ENCODE results near the gene INSL3. TPM values are rescaled to one million over a fixed set of nuclear protein-coding genes. Genes with fewer than 3 reads are reported as not detected.

Gene INSL3
- total and polyA plus RNA-seq, 4 donors: 1.5 TPM; not detected in 3

GRCh38 chr19:17866964-17867486 is 45.7 kb upstream of the INSL3 start:
- ATAC-seq (ENCODE audit: insufficient read depth, low FRiP score) (no peak), DNase-seq (no peak)
- H3K4me1 ChIP-seq (ENCODE audit: control insufficient read depth in 5 of 5, insufficient read depth in 5 of 5, low read length in 5 of 5): no peaks in the 10 kb centered on the region
- no peak overlapping the region for H3K4me3 ChIP-seq
- peaks cover 0 to 35% (median 28%) of the 10 kb centered on the region in 3 donors for H3K27me3 ChIP-seq (ENCODE audit: control insufficient read depth in 3 of 3, insufficient read depth in 3 of 3, low read length in 2 of 3)
- 67 to 73% methylated on average over 11 of the region's 11 CpGs for WGBS, 2 donors
- H3K27ac ChIP-seq (ENCODE audit: low read depth in 1 of 2, low read length in 1 of 2): no peak overlapping the region
- H3K9me3 ChIP-seq (ENCODE audit: control insufficient read depth in 4 of 4, insufficient read depth in 3 of 4, low read length in 3 of 4): no peaks in the 10 kb centered on the region
- TF ChIP-seq CTCF (IDR thresholded peaks at IDR 0.05; ENCODE audit: control extremely low read depth, extremely low read depth): no peak
- no peak overlapping the region for H3K9ac ChIP-seq (ENCODE audit: insufficient read depth in 1 of 2, low read length in 2 of 2)
- peaks cover 11 to 30% (median 18%) of the 10 kb centered on the region in 4 donors for H3K36me3 ChIP-seq (ENCODE audit: control insufficient read depth in 4 of 4, insufficient read depth in 4 of 4, low read length in 4 of 4)

- H3K9ac ChIP-seq (ENCODE audit: insufficient read depth in 1 of 2, low read length in 2 of 2): no peak overlapping the region
- no peaks in the 10 kb centered on the region for H3K9me3 ChIP-seq (ENCODE audit: control insufficient read depth in 4 of 4, insufficient read depth in 3 of 4, low read length in 3 of 4)
- 88 to 89% methylated on average over 8 of the region's 8 CpGs for WGBS, 2 donors
- no peak for TF ChIP-seq CTCF (IDR thresholded peaks at IDR 0.05; ENCODE audit: control extremely low read depth, extremely low read depth)
- H3K36me3 ChIP-seq (ENCODE audit: control insufficient read depth in 4 of 4, insufficient read depth in 4 of 4, low read length in 4 of 4): peaks cover 13 to 36% (median 24%) of the 10 kb centered on the region in 4 donors
- H3K27ac ChIP-seq (ENCODE audit: low read depth in 1 of 2, low read length in 1 of 2): no peak overlapping the region
- DNase-seq (no peak), ATAC-seq (ENCODE audit: insufficient read depth, low FRiP score) (no peak)
- H3K27me3 ChIP-seq (ENCODE audit: control insufficient read depth in 3 of 3, insufficient read depth in 3 of 3, low read length in 2 of 3): peaks cover 0 to 30% (median 26%) of the 10 kb centered on the region in 3 donors
- no peak overlapping the region for H3K4me3 ChIP-seq
- H3K4me1 ChIP-seq (ENCODE audit: control insufficient read depth in 5 of 5, insufficient read depth in 5 of 5, low read length in 5 of 5): peaks cover 0 to 5% (median 0%) of the 10 kb centered on the region in 5 donors
These were observed 45.1 kb upstream of the INSL3 start for GRCh38 chr19:17866312-17866963.

GRCh38 chr19:17865364-17866311 is 44.3 kb upstream of the INSL3 start:
- no peak for TF ChIP-seq CTCF (IDR thresholded peaks at IDR 0.05; ENCODE audit: control extremely low read depth, extremely low read depth)
- Histone ChIP-seq H3K4me1 (ENCODE audit: control insufficient read depth in 5 of 5, insufficient read depth in 5 of 5, low read length in 5 of 5) (peaks cover 0 to 12% (median 3%) of the 10 kb centered on the region in 5 donors), H3K36me3 (ENCODE audit: control insufficient read depth in 4 of 4, insufficient read depth in 4 of 4, low read length in 4 of 4) (peaks cover 13 to 36% (median 25%) of the 10 kb centered on the region in 4 donors), H3K9ac (ENCODE audit: insufficient read depth in 1 of 2, low read length in 2 of 2) (no peak overlapping the region), H3K27ac (ENCODE audit: low read depth in 1 of 2, low read length in 1 of 2) (no peak overlapping the region), H3K4me3 (no peak overlapping the region), H3K9me3 (ENCODE audit: control insufficient read depth in 4 of 4, insufficient read depth in 3 of 4, low read length in 3 of 4) (no peaks in the 10 kb centered on the region), H3K27me3 (ENCODE audit: control insufficient read depth in 3 of 3, insufficient read depth in 3 of 3, low read length in 2 of 3) (peaks cover 0 to 22% (median 18%) of the 10 kb centered on the region in 3 donors)
- no peak for DNase-seq
- no peak for ATAC-seq (ENCODE audit: insufficient read depth, low FRiP score)
- WGBS, 2 donors: 70 to 77% methylated on average over 13 of the region's 13 CpGs
